Right kidney (tissue), 1 donor: ENCODE data around the gene PKD2L2.
"Not testable (repeated sequence)": the region's sequence is repeated elsewhere in the genome, so short reads cannot be mapped to it uniquely, and the experiment has no call there.

Source experiments
- DNase-seq: peaks from one replicate; pipeline ENCODE4 v3.0.0-alpha.2; 2016

The PKD2L2 gene

GRCh38 chr5:137887831-137888230, 1.4 kb upstream of the PKD2L2 start:
- DNase-seq: no peak

- no peak for DNase-seq
These were observed 793 bp upstream of the PKD2L2 start for GRCh38 chr5:137888466-137888862.

GRCh38 chr5:137890845-137891244, 1.6 kb downstream of the PKD2L2 start:
- peak; percentile 4 for DNase-seq

DNA sequence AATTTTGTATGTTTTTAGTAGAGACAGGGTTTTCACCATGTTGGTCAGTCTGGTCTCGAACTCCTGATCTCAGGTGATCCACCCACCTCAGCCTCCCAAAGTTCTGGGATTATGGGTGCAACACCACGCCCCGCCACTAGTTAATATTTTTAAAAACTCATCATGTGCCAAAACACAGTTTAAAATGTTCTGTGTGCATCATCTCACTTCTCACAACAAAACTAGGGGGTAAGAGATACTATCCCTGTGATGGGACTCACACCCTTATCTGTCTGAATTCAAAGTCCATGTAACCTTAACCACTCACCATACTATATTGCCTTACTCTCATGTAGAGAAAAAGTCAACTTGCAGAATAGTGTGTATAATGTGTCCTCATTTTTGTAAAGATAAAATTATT, 2.6 kb downstream of the PKD2L2 start:
- no peak for DNase-seq

DNA sequence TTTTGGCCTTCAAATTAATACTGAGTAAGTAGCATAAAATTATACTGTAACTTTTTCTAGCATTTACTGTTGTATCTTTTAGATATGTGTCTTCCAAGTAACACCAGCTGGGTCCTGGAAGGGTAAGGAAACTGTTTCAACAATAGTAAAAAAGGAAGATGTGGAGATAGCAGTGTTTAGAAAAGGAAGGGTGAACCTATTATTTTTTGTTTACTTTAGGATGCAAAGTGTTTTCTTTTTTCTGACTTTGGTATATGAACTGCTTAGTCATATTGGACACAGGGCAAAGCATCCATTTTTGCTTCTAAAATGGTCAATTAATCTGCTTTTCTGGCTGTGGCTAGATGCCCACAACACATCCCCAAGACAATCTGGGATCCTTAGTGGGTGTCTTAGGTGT, 5.3 kb downstream of the PKD2L2 start:
- DNase-seq: no peak

DNA sequence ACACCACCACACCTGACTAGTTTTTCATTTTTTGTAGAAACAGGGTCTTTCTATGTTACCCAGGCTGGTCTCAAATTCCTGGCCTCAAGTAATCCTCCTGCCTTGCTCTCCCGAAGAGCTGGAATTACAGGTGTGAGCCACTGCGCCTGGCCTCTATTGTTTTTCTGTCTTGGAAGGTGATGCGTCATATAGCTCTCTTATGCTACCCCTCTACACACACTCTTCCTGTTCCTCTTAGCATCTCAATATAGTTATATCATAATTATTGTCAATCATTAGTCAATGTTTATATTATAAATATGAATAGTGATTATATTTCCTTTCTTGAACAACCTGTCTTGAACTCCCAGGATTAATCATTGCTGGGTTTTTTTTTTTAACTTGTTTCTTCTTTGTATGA, 7.3 kb downstream of the PKD2L2 start:
- DNase-seq: no peak

DNA sequence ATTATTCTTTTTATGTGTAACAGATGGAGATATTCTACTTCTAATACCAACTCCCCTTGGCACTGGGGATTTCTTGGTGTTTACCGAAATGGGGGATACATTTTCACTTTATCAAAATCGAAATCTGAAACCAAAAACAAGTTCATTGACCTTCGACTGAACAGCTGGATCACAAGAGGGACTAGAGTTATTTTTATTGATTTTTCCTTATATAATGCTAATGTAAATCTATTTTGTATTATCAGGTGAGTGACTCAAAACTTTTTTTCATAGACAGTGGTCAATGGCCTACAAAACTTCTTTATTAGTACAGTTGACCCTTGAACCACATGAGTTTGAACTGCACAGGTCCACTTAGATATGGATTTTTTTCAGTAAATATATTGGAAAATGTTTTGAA, 10.2 kb downstream of the PKD2L2 start:
- no peak for DNase-seq

DNA sequence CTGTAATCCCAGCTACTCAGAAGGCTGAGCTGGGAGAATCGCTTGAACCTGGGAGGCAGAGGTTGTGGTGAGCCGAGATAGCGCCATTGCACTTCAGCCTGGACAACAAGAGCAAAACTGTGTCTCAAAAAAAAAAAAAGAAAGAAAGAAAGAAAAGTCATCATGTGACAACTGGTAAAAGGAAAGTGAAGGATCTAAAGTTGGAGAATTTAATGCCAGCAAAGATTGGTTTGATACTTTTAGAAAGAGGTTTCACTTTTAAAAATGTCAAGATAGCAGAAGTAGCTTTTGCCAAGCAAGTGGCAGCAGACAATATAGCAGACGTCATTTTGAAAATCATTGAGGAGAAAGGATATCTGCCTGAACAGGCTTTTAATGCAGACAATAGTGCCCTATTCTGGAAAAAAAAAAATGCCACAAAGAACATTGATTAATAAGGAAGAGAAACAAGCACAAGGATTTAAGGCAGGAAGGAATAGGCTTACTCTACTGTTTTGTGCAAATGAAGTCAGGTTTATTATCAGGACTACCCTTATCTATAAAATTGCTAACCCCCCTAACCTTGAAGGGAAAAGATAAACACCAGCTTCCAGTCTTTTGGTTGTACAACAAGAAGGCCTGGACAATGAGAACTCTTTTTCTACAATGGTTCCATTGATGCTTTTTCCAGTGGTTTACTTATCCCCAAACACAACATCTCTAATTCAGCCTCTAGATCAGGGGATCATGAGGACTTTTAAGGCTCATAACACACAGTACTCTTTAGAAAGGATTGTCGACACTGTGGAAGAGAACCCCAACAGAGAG, 12.0 kb downstream of the PKD2L2 start:
- DNase-seq: no peak

DNA sequence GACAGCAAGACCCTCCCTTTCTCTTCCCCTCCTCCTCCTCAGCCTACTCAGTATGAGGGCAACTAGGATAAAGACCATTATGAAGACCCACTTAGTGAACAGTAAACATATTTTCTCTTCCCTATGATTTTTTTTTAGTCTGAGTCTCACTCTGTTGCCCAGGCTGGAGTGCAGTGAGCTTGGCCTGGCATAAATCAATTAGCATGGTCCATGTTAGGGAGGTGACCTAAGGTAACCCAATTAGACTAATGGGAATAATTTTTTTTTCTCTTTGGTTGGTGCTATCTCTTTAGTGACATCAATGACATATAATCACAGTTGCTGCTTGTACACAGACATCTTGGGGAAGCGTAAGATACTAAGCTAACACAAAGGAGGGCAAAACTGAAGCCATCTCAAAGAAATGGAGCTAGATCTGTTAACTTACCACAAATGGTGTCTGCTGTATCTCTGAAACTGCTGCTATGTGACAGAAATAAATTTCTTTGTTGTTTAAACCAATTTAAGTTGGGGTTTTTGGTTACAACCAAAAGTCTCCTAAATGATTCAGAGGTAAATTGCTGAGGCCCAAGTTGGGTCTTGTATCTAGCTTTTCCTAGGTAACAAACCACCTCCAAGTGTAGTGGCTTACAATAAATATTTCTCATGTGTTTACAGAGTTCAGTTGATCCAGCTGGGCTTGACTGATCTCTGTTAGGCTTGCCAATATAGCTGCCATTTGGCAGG, 13.3 kb downstream of the PKD2L2 start:
- no peak for DNase-seq

GRCh38 chr5:137914758-137915157, 25.5 kb downstream of the PKD2L2 start:
- DNase-seq: no peak

DNA sequence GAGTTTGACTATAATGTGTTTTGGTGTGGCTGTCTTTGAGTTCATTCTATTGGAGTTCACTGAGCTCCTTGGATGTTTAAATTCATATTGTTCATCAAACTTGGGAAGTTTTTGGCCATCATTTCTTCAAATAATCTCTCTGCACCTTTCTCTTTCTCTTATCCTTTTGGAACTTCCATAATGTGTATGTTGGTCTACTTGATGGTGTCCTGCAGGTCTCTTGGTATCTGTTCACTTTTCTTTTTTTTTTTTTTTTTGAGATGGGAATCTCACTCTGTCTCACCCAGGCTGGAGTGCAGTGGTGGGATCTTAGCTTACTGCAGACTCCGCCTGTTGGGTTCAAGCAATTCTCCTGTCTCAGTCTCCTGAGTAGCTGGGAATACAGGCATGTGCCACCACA, 27.7 kb downstream of the PKD2L2 start:
- DNase-seq: no peak

DNA sequence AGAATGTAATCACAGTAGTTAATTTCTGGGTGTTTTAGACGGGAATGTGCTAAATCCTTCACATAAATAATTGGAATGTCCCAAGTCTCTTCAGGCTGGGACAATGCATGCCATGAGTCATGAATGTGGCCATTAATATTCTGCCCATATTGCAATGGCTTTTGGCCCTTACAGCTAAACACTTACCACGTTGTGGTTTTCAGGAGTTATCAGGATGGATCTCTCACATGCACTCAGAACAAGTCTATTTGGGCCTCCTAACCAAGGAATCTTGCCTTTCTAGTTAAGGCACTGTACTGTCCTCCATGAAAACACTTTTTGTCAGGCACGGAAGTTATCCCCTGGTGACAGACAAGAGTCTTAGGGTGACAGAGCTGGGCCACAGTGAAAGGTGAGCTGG, 32.7 kb downstream of the PKD2L2 start:
- DNase-seq: no peak

- DNase-seq: no peak
These were observed 34.6 kb downstream of the PKD2L2 start for GRCh38 chr5:137923856-137924255.

- DNase-seq: no peak
These were observed 43.5 kb downstream of the PKD2L2 start for GRCh38 chr5:137932800-137933199.

GRCh38 chr5:137933491-137933911, 44.2 kb downstream of the PKD2L2 start:
- DNase-seq: no peak

GRCh38 chr5:137935190-137935589, 45.9 kb downstream of the PKD2L2 start:
- DNase-seq: no peak

DNA sequence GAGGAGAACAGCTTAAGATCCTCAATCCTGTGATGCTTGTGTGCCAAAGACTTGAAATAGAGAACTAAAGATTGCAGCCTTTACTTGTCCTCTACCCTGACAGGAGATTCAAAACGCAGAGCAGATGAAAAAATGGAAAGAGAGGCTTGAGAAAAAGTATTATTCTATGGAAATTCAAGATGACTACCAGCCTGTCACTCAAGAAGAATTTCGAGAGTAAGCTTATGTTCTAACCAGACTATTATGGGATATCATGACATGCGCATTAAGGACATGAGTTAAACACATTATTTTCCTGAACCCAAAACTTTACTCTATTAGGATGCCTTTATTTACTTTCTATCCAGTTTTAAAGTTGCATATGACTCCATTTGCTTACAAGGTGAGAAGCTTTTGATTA, 46.4 kb downstream of the PKD2L2 start:
- DNase-seq: no peak

GRCh38 chr5:137937994-137938750, 48.9 kb downstream of the PKD2L2 start:
- no peak for DNase-seq

GRCh38 chr5:137938751-137939143, 49.5 kb downstream of the PKD2L2 start:
- no peak for DNase-seq

GRCh38 chr5:137939331-137939730, 50.1 kb downstream of the PKD2L2 start:
- no peak for DNase-seq

- not testable (repeated sequence) for DNase-seq
These were observed 55.0 kb downstream of the PKD2L2 start for GRCh38 chr5:137944280-137944679.

- DNase-seq: no peak
These were observed 56.6 kb downstream of the PKD2L2 start for GRCh38 chr5:137945825-137946224.
